ENCODE measurements around the gene TMEM235. TPM values are rescaled to one million over a fixed set of nuclear protein-coding genes. Genes with fewer than 3 reads are reported as not detected.

The TMEM235 gene
- total and polyA plus RNA-seq, 2 experiments from 2014 or later, result not detected

DNA sequence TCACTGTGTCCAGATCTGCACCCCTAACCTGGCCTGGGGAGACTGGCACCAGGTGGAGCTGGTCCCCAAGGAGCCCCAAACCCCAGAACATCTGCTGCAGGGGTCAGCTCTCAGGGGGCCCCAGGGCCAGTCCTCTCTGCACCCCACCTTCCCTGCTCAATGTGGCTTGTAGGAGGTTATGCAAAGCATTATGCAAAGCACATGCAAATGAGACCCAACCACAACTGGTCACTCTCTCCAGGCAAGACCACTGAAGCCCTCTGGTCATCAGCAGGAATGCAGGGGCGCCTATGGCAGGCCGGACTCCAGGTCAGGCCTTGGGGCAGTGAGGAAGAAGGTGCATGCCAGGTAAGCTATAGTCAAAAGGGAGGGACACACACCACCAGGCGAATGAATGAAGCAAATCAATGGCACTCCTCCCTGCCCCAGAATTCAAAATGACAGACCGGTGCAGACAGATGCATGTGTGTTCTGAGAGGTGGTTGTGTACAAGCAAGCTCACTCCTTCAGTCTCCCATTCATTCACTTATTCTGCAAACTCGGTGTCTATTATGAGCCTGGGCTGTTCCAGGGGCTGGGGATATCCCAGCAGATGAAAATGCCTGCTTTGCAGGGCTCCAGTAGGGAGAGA lies 48.0 kb downstream of the TMEM235 start:
- no peak for ATAC-seq
- no peaks in the 10 kb centered on the region for H3K9me3 Mint-ChIP-seq
- TF ChIP-seq ZNF114 (CRISPR knock-in tag; IDR thresholded peaks at IDR 0.05), result no peak
- no peak for TF ChIP-seq POLR2AphosphoS5 (IDR thresholded peaks at IDR 0.05; ENCODE audit: low read depth)
- no peak for TF ChIP-seq EZH2 (IDR thresholded peaks at IDR 0.05; ENCODE audit: low read depth, unreplicated experiment)
- TF ChIP-seq, protein P1, sequence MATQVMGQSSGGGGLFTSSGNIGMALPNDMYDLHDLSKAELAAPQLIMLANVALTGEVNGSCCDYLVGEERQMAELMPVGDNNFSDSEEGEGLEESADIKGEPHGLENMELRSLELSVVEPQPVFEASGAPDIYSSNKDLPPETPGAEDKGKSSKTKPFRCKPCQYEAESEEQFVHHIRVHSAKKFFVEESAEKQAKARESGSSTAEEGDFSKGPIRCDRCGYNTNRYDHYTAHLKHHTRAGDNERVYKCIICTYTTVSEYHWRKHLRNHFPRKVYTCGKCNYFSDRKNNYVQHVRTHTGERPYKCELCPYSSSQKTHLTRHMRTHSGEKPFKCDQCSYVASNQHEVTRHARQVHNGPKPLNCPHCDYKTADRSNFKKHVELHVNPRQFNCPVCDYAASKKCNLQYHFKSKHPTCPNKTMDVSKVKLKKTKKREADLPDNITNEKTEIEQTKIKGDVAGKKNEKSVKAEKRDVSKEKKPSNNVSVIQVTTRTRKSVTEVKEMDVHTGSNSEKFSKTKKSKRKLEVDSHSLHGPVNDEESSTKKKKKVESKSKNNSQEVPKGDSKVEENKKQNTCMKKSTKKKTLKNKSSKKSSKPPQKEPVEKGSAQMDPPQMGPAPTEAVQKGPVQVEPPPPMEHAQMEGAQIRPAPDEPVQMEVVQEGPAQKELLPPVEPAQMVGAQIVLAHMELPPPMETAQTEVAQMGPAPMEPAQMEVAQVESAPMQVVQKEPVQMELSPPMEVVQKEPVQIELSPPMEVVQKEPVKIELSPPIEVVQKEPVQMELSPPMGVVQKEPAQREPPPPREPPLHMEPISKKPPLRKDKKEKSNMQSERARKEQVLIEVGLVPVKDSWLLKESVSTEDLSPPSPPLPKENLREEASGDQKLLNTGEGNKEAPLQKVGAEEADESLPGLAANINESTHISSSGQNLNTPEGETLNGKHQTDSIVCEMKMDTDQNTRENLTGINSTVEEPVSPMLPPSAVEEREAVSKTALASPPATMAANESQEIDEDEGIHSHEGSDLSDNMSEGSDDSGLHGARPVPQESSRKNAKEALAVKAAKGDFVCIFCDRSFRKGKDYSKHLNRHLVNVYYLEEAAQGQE (IDR thresholded peaks at IDR 0.05; ENCODE audit: unreplicated experiment), result no peak
- TF ChIP-seq JUNB (IDR thresholded peaks at IDR 0.05; ENCODE audit: unreplicated experiment), result no peak
- no peak for TF ChIP-seq ZNF331 (CRISPR knock-in tag; IDR thresholded peaks at IDR 0.05; ENCODE audit: low read depth)
- Histone ChIP-seq H3K27me3 (ENCODE audit: insufficient read depth) (no peaks in the 10 kb centered on the region), H3K4me3 (no peak overlapping the region), H2AFZ (no peak overlapping the region), H3K27ac (ENCODE audit: low read depth) (no peak overlapping the region), H3F3A (replicated peaks; ENCODE audit: low read depth) (no peaks in the 10 kb centered on the region; the same call in 1 of the 2 replicates), H3K4me2 (no peak overlapping the region), H3K79me2 (replicated peaks; ENCODE audit: insufficient read depth) (no peaks in the 10 kb centered on the region), H3K36me3 (ENCODE audit: insufficient read depth) (no peaks in the 10 kb centered on the region), H3K9me2 (ENCODE audit: insufficient read depth) (no peaks in the 10 kb centered on the region), H4K20me1 (replicated peaks; ENCODE audit: insufficient read depth) (no peaks in the 10 kb centered on the region), H3K4me1 (ENCODE audit: insufficient read depth) (peaks cover 4% of the 10 kb centered on the region; the same call in 1 of the 2 replicates)
- no peak overlapping the region for H3K4me3 Mint-ChIP-seq
- H3K27me3 Mint-ChIP-seq (ENCODE audit: insufficient read depth, low read depth, poor library complexity), result peaks cover 16% of the 10 kb centered on the region
- no peak overlapping the region for H3K27ac Mint-ChIP-seq
- H3K36me3 Mint-ChIP-seq (ENCODE audit: low read depth), result no peaks in the 10 kb centered on the region
- H3K4me1 Mint-ChIP-seq, result peaks cover 24% of the 10 kb centered on the region
- no peak for DNase-seq (ENCODE audit: low spot score)

DNA sequence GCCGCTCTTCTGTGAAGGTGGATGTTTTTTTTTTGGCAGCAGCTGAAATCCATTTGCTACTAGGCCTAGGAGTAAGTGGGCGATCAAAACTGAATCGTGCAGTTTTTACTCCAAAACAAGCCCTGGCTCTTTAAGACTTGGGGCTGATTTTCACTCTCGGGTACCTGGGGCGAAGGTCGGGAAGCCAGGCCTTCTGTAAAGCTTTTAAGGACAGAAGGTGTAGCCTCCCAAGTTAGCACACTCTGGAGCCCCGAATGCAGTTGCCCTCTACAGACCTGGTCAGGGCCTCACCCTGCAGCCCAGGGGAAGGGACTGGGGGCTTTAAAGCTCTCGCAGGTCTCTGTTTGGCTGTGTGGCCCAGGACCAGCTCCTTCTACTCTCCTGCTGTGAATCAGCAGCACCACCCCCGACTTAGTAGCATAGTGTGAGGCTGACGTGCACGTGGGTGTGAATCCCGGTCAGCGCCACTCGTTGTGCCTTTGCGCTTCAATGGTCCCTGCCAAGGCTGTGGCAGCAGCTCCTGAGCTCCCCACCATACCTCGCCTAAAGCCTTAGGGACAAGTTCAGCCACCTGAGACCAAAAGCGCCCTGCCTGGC lies 49.9 kb downstream of the TMEM235 start:
- Histone ChIP-seq H4K20me1 (replicated peaks; ENCODE audit: insufficient read depth) (no peaks in the 10 kb centered on the region), H3F3A (replicated peaks; ENCODE audit: low read depth) (no peaks in the 10 kb centered on the region; the same call in 1 of the 2 replicates), H3K4me3 (no peak overlapping the region), H3K4me2 (no peak overlapping the region), H3K9me2 (ENCODE audit: insufficient read depth) (no peaks in the 10 kb centered on the region), H2AFZ (no peak overlapping the region), H3K79me2 (replicated peaks; ENCODE audit: insufficient read depth) (no peaks in the 10 kb centered on the region), H3K36me3 (ENCODE audit: insufficient read depth) (no peaks in the 10 kb centered on the region), H3K4me1 (ENCODE audit: insufficient read depth) (peaks cover 4% of the 10 kb centered on the region; the same call in 1 of the 2 replicates), H3K27ac (ENCODE audit: low read depth) (no peak overlapping the region), H3K27me3 (ENCODE audit: insufficient read depth) (no peaks in the 10 kb centered on the region)
- Mint-ChIP-seq H3K27ac (no peak overlapping the region), H3K4me3 (no peak overlapping the region), H3K27me3 (ENCODE audit: insufficient read depth, low read depth, poor library complexity) (peaks cover 16% of the 10 kb centered on the region), H3K9me3 (no peaks in the 10 kb centered on the region), H3K36me3 (ENCODE audit: low read depth) (no peaks in the 10 kb centered on the region), H3K4me1 (peaks cover 24% of the 10 kb centered on the region)
- ATAC-seq (no peak; the same call in 2 of the 3 replicates), DNase-seq (ENCODE audit: low spot score) (no peak)
- TF ChIP-seq, protein P2, sequence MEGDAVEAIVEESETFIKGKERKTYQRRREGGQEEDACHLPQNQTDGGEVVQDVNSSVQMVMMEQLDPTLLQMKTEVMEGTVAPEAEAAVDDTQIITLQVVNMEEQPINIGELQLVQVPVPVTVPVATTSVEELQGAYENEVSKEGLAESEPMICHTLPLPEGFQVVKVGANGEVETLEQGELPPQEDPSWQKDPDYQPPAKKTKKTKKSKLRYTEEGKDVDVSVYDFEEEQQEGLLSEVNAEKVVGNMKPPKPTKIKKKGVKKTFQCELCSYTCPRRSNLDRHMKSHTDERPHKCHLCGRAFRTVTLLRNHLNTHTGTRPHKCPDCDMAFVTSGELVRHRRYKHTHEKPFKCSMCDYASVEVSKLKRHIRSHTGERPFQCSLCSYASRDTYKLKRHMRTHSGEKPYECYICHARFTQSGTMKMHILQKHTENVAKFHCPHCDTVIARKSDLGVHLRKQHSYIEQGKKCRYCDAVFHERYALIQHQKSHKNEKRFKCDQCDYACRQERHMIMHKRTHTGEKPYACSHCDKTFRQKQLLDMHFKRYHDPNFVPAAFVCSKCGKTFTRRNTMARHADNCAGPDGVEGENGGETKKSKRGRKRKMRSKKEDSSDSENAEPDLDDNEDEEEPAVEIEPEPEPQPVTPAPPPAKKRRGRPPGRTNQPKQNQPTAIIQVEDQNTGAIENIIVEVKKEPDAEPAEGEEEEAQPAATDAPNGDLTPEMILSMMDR (conservative IDR thresholded peaks at IDR 0.05; ENCODE audit: low read depth in 2 of 2), result no peak
- TF ChIP-seq, protein P3, sequence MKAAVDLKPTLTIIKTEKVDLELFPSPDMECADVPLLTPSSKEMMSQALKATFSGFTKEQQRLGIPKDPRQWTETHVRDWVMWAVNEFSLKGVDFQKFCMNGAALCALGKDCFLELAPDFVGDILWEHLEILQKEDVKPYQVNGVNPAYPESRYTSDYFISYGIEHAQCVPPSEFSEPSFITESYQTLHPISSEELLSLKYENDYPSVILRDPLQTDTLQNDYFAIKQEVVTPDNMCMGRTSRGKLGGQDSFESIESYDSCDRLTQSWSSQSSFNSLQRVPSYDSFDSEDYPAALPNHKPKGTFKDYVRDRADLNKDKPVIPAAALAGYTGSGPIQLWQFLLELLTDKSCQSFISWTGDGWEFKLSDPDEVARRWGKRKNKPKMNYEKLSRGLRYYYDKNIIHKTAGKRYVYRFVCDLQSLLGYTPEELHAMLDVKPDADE (IDR thresholded peaks at IDR 0.05), result no peak
- TF ChIP-seq STAT1 (IDR thresholded peaks at IDR 0.05; ENCODE audit: unreplicated experiment), result no peak
- no peak for TF ChIP-seq CREB1 (CRISPR knock-in tag; IDR thresholded peaks at IDR 0.05; ENCODE audit: low read depth)
- TF ChIP-seq ZNF114 (CRISPR knock-in tag; IDR thresholded peaks at IDR 0.05), result no peak
- TF ChIP-seq POLR2AphosphoS5 (IDR thresholded peaks at IDR 0.05; ENCODE audit: low read depth), result no peak
